Ovary (tissue), 3 donors: ENCODE data around the gene POLD1.

Experiments used
- CTCF ChIP-seq, 3 donors: fragments of 450-650 bp in 2 of 3; fragments of 200-600 bp in 1 of 3; IDR thresholded peaks; one replicate each; pipeline versions ENCODE4 v1.5.1 to v1.8.0; 2016 to 2022; ENCODE audit warnings: antibody characterized with exemption in 3 of 3, mild to moderate bottlenecking in 1 of 3
- EP300 ChIP-seq: sonication (generic); formaldehyde crosslinking; IDR thresholded peaks from one replicate; pipeline ENCODE4 v1.6.1; 2017; ENCODE audit warnings: antibody characterized with exemption
- POLR2A ChIP-seq: fragments of 450-650 bp; IDR thresholded peaks from one replicate; pipeline ENCODE4 v1.6.1; 2017; ENCODE audit warnings: antibody characterized with exemption, mild to moderate bottlenecking, moderate library complexity
- donor health status: DM: no; HTN: no; CAD: no.

- TF ChIP-seq CTCF (IDR thresholded peaks at IDR 0.05), result no peak
- TF ChIP-seq POLR2A, result no peak
- TF ChIP-seq EP300, result no peak
These were observed 51.5 kb downstream of the POLD1 start for GRCh38 chr19:50435627-50436026.
